ENCODE measurements around the gene DGKI.

The DGKI gene

GRCh38 chr7:137774793-137775201, 72.0 kb downstream of the DGKI start:
- DNase-seq: no peak

GRCh38 chr7:137772748-137773147, 74.0 kb downstream of the DGKI start:
- DNase-seq: no peak

- no peak for DNase-seq
Measured at GRCh38 chr7:137772316-137772715, 74.5 kb downstream of the DGKI start.

- DNase-seq: no peak
Measured at GRCh38 chr7:137771679-137772078, 75.1 kb downstream of the DGKI start.

GRCh38 chr7:137771273-137771672, 75.5 kb downstream of the DGKI start:
- no peak for DNase-seq

GRCh38 chr7:137768366-137768765, 78.4 kb downstream of the DGKI start:
- DNase-seq: no peak

- no peak for DNase-seq
Measured at GRCh38 chr7:137762334-137762733, 84.4 kb downstream of the DGKI start.

GRCh38 chr7:137760111-137760510, 86.7 kb downstream of the DGKI start:
- DNase-seq: no peak

GRCh38 chr7:137757146-137757925, 89.4 kb downstream of the DGKI start:
- DNase-seq: no peak

GRCh38 chr7:137755846-137756651, 90.7 kb downstream of the DGKI start:
- DNase-seq: no peak

- DNase-seq: no peak
Measured at GRCh38 chr7:137755427-137755826, 91.3 kb downstream of the DGKI start.

GRCh38 chr7:137753948-137754851, 92.6 kb downstream of the DGKI start:
- no peak for DNase-seq

GRCh38 chr7:137753575-137753947, 93.2 kb downstream of the DGKI start:
- DNase-seq: no peak

- DNase-seq: no peak
Measured at GRCh38 chr7:137753067-137753466, 93.7 kb downstream of the DGKI start.

GRCh38 chr7:137751361-137752009, 95.3 kb downstream of the DGKI start:
- DNase-seq: no peak

GRCh38 chr7:137747359-137748031, 99.3 kb downstream of the DGKI start:
- no peak for DNase-seq

GRCh38 chr7:137743021-137743420, 103.8 kb downstream of the DGKI start:
- no peak for DNase-seq

GRCh38 chr7:137742051-137742450, 104.7 kb downstream of the DGKI start:
- DNase-seq: no peak

- DNase-seq: no peak
Measured at GRCh38 chr7:137741443-137741842, 105.3 kb downstream of the DGKI start.

- DNase-seq: no peak
Measured at GRCh38 chr7:137734221-137734620, 112.6 kb downstream of the DGKI start.

GRCh38 chr7:137732168-137732567, 114.6 kb downstream of the DGKI start:
- no peak for DNase-seq

GRCh38 chr7:137731436-137731835, 115.3 kb downstream of the DGKI start:
- no peak for DNase-seq

All from CD4-positive, alpha-beta T cell treated with Interleukin-10 for 1 hour (primary cell).